ENCODE measurements around the gene MKI67. TPM values are rescaled to one million over a fixed set of nuclear protein-coding genes. Genes with fewer than 3 reads are reported as not detected.

Gene MKI67
- total RNA-seq, 3 donors from 2014 or later (not counting 1 experiment from before 2014, with no cell fraction given): 5.3 to 10.0 (median 6.8) TPM

DNA sequence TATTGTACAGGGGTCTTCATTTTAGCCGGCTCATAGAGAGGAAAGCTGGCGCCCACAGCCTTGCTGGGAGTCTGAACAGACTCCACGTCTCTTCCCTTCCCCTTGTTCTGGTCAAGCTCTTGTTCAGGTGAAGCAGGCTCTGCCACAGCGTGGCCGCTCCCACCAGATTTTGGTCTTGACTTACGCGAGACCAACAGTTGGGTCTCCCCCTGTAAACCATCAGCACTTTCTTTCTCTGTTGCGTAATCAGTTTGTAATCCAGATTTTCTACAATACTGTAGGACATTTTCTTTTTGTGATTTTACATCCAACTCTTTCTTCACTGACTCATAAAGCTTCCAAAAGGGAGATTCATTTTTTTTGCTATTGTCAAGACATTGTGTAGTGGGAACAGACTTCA is 10.9 kb downstream of the MKI67 start:
- Mint-ChIP-seq H3K27ac (no peak overlapping the region), H3K36me3 (no peaks in the 10 kb centered on the region), H3K4me3 (no peak overlapping the region), H3K27me3 (ENCODE audit: low read depth in 2 of 2) (no peaks in the 10 kb centered on the region), H3K4me1 (no peaks in the 10 kb centered on the region), H3K9me3 (no peaks in the 10 kb centered on the region)
- Histone ChIP-seq H3K4me3 (ENCODE audit: low read length) (no peak overlapping the region), H3K4me1 (ENCODE audit: control insufficient read depth, insufficient read depth, low read length) (no peaks in the 10 kb centered on the region), H3K36me3 (ENCODE audit: control insufficient read depth, insufficient read depth, low read length) (no peaks in the 10 kb centered on the region), H3K27ac (ENCODE audit: low read length) (no peak overlapping the region), H3K27me3 (ENCODE audit: control insufficient read depth, insufficient read depth, low read length) (no peaks in the 10 kb centered on the region), H3K9me3 (ENCODE audit: control insufficient read depth, insufficient read depth, low read length) (no peaks in the 10 kb centered on the region)
- 97% methylated on average over 8 of the region's 8 CpGs for WGBS (ENCODE audit: insufficient coverage)
- intact Hi-C loops (cut with micrococcal nuclease): no loop called here
- ATAC-seq (no peak), DNase-seq (no peak)
- TF ChIP-seq, protein P1, sequence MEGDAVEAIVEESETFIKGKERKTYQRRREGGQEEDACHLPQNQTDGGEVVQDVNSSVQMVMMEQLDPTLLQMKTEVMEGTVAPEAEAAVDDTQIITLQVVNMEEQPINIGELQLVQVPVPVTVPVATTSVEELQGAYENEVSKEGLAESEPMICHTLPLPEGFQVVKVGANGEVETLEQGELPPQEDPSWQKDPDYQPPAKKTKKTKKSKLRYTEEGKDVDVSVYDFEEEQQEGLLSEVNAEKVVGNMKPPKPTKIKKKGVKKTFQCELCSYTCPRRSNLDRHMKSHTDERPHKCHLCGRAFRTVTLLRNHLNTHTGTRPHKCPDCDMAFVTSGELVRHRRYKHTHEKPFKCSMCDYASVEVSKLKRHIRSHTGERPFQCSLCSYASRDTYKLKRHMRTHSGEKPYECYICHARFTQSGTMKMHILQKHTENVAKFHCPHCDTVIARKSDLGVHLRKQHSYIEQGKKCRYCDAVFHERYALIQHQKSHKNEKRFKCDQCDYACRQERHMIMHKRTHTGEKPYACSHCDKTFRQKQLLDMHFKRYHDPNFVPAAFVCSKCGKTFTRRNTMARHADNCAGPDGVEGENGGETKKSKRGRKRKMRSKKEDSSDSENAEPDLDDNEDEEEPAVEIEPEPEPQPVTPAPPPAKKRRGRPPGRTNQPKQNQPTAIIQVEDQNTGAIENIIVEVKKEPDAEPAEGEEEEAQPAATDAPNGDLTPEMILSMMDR (IDR thresholded peaks at IDR 0.05): no peak

DNA sequence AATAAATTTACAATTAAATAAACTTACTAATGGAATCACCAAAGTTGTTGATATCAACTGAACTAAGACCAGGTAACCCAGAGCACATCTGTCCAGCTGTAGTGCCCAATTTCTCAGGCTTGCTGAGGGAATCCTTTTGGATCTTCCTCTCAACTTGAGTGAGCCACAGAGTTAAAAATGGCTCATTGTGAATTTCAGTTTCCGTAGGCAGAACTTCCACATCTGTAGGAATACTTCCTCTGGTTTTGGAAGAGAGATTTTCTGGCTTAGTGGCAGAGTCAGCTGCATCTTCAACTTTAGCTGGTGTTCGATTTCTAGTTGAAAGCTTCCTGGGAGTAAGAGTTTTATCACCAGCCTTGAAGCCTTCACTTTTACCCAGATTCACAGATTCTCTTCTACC is 11.3 kb downstream of the MKI67 start:
- H3K4me3 Mint-ChIP-seq: no peak overlapping the region
- H3K9me3 Mint-ChIP-seq: no peaks in the 10 kb centered on the region
- ATAC-seq (no peak), DNase-seq (no peak)
- H3K36me3 Mint-ChIP-seq: no peaks in the 10 kb centered on the region
- H3K4me1 Mint-ChIP-seq: no peaks in the 10 kb centered on the region
- H3K27ac Mint-ChIP-seq: no peak overlapping the region
- no peaks in the 10 kb centered on the region for H3K36me3 ChIP-seq (ENCODE audit: control insufficient read depth, insufficient read depth, low read length)
- 100% methylated on average over 1 of the region's 2 CpGs for WGBS (ENCODE audit: insufficient coverage)
- intact Hi-C loops (cut with micrococcal nuclease): no loop called here
- no peaks in the 10 kb centered on the region for H3K27me3 Mint-ChIP-seq (ENCODE audit: low read depth in 2 of 2)
- no peak overlapping the region for H3K4me3 ChIP-seq (ENCODE audit: low read length)
- H3K4me1 ChIP-seq (ENCODE audit: control insufficient read depth, insufficient read depth, low read length): no peaks in the 10 kb centered on the region
- H3K27me3 ChIP-seq (ENCODE audit: control insufficient read depth, insufficient read depth, low read length): no peaks in the 10 kb centered on the region
- H3K9me3 ChIP-seq (ENCODE audit: control insufficient read depth, insufficient read depth, low read length): no peaks in the 10 kb centered on the region
- TF ChIP-seq, protein P1 (IDR thresholded peaks at IDR 0.05): no peak
- no peak overlapping the region for H3K27ac ChIP-seq (ENCODE audit: low read length)

DNA sequence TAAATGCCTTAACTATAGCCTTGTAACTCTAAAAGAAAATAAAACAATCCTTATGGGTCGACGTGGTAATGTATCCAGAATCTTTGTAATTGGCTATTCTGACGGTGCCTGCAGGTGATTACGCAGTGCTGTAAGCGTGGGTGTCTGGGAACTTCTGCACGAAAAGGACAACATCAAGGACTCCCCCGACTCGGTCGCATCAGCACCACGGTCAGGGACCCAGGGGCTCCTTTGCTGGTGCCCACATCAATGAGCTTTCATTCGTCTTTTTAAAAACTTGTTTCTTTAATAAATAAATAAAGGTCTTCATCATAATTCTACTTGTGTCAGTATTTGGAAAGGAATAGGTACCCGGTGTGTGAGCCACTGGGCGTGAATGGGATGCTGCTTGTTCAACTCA is 13.2 kb downstream of the MKI67 start:
- TF ChIP-seq, protein P1 (IDR thresholded peaks at IDR 0.05): no peak
- Mint-ChIP-seq H3K9me3 (no peaks in the 10 kb centered on the region), H3K4me1 (no peaks in the 10 kb centered on the region), H3K36me3 (no peaks in the 10 kb centered on the region), H3K27me3 (ENCODE audit: low read depth in 2 of 2) (no peaks in the 10 kb centered on the region), H3K4me3 (no peak overlapping the region), H3K27ac (no peak overlapping the region)
- Histone ChIP-seq H3K27me3 (ENCODE audit: control insufficient read depth, insufficient read depth, low read length) (no peaks in the 10 kb centered on the region), H3K36me3 (ENCODE audit: control insufficient read depth, insufficient read depth, low read length) (no peaks in the 10 kb centered on the region), H3K9me3 (ENCODE audit: control insufficient read depth, insufficient read depth, low read length) (no peaks in the 10 kb centered on the region), H3K4me3 (ENCODE audit: low read length) (no peak overlapping the region), H3K27ac (ENCODE audit: low read length) (no peak overlapping the region), H3K4me1 (ENCODE audit: control insufficient read depth, insufficient read depth, low read length) (no peaks in the 10 kb centered on the region)
- DNase-seq: no peak
- intact Hi-C loops (cut with micrococcal nuclease): no loop called here
- ATAC-seq: no peak
- WGBS (ENCODE audit: insufficient coverage): 98% methylated on average over 12 of the region's 13 CpGs

DNA sequence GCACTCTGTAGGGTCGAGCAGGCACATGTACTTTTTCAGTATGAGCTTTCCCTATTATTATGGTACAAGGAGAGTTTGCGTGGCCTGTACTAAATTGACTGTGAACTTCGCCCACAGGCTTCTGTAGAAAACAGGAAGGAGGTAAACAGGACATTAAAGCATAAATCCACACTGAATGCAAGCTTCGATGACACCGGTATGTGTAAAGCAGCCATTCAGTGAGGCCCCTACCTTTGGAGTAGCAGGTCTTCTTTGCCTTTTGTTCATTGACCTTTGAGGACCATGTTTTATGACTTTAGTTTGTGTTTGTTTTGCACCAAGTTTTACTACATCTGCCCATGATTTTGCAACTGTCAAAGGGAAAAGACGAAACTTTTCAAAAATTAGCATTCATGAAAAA is 14.5 kb downstream of the MKI67 start:
- Histone ChIP-seq H3K36me3 (ENCODE audit: control insufficient read depth, insufficient read depth, low read length) (no peaks in the 10 kb centered on the region), H3K9me3 (ENCODE audit: control insufficient read depth, insufficient read depth, low read length) (no peaks in the 10 kb centered on the region), H3K27me3 (ENCODE audit: control insufficient read depth, insufficient read depth, low read length) (no peaks in the 10 kb centered on the region), H3K4me3 (ENCODE audit: low read length) (no peak overlapping the region), H3K27ac (ENCODE audit: low read length) (no peak overlapping the region), H3K4me1 (ENCODE audit: control insufficient read depth, insufficient read depth, low read length) (no peaks in the 10 kb centered on the region)
- Mint-ChIP-seq H3K4me3 (no peak overlapping the region), H3K36me3 (no peaks in the 10 kb centered on the region), H3K9me3 (no peaks in the 10 kb centered on the region), H3K27ac (no peak overlapping the region), H3K4me1 (no peaks in the 10 kb centered on the region), H3K27me3 (ENCODE audit: low read depth in 2 of 2) (no peaks in the 10 kb centered on the region)
- ATAC-seq (no peak), DNase-seq (no peak)
- TF ChIP-seq, protein P1 (IDR thresholded peaks at IDR 0.05): no peak
- WGBS (ENCODE audit: insufficient coverage): 92% methylated on average over 6 of the region's 6 CpGs
- intact Hi-C loops (cut with micrococcal nuclease): no loop called here
